ENCODE results near the gene SEMA6A.
"Not testable (repeated sequence)": the region's sequence is repeated elsewhere in the genome, so short reads cannot be mapped to it uniquely, and the experiment has no call there.

Gene SEMA6A

DNA sequence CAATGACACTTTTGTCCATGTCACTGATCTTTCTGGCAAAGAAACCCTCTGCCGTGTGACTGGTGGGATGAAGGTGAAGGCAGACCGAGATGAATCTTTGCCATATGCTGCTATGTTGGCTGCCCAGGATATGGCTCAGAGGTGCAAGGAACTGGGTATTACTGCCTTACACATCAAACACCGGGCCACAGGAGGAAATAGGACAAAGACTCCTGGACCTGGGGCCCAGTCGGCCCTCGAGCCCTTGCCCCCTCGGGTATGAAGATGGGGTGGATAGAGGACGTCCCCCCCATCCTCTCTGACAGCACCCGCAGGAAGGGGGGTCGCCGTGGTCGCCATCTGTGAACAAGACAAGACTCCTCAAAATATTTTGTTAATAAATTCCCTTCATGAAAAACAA, 12.0 kb downstream of the SEMA6A start:
- DNase-seq (ENCODE audit: insufficient read length) (no peak), FAIRE-seq (no peak)
- TF ChIP-seq TAF1 (IDR thresholded peaks at IDR 0.05; ENCODE audit: borderline replicate concordance, low read depth, low read length) (no peak), POLR2A (IDR thresholded peaks at IDR 0.05; ENCODE audit: low read depth, low read length) (no peak), POLR2AphosphoS5 (IDR thresholded peaks at IDR 0.05; ENCODE audit: low read depth, low read length) (no peak)

DNA sequence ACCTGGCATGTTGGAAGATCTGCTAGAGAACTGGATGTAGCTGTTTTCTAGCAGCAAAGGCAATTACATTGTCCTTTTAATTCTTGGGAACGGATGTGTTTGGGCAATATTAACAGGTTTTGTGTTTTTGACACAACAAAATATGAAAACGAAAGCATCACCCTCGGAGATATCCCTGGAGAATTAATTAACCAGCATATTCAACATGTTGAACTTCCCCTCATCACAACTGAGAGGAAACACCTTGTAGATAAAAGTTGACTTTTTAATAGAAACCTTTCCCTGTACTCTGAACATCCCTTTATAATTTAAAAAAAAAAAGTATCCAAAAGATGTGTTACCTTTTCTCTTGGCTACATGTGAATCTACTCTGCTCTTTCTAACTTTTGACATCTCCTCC, 13.0 kb downstream of the SEMA6A start:
- no peak for DNase-seq (ENCODE audit: insufficient read length)
- no peak for TF ChIP-seq TAF1 (IDR thresholded peaks at IDR 0.05; ENCODE audit: borderline replicate concordance, low read depth, low read length)
- no peak for TF ChIP-seq POLR2AphosphoS5 (IDR thresholded peaks at IDR 0.05; ENCODE audit: low read depth, low read length)
- no peak for TF ChIP-seq POLR2A (IDR thresholded peaks at IDR 0.05; ENCODE audit: low read depth, low read length)
- no peak for FAIRE-seq

DNA sequence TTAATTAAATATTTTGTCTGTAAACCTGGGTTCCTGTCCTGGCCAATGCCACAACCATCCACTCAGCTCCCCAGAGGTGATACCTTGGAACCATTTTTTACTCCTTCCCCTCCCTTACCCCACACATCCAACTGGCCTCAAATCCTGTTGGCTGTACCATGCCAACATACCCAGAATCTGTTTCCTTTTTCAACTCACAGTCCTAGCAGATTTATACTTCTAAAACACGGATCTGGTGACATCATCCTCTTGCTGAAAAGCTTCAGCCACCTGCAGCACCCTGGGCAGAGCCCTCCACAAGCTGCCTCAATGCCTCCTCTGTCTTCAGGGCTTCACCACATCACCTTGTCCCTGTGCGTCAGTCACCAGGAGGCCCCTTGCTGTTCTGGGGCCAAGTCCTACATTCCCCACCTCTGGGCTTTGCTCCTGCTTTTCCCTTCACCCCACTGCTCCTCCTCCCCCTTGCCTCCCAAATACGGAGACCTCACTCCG, 14.9 kb downstream of the SEMA6A start:
- TF ChIP-seq TAF1 (IDR thresholded peaks at IDR 0.05; ENCODE audit: borderline replicate concordance, low read depth, low read length) (no peak), POLR2AphosphoS5 (IDR thresholded peaks at IDR 0.05; ENCODE audit: low read depth, low read length) (no peak), POLR2A (IDR thresholded peaks at IDR 0.05; ENCODE audit: low read depth, low read length) (no peak)
- DNase-seq (ENCODE audit: insufficient read length): no peak
- FAIRE-seq: no peak

DNA sequence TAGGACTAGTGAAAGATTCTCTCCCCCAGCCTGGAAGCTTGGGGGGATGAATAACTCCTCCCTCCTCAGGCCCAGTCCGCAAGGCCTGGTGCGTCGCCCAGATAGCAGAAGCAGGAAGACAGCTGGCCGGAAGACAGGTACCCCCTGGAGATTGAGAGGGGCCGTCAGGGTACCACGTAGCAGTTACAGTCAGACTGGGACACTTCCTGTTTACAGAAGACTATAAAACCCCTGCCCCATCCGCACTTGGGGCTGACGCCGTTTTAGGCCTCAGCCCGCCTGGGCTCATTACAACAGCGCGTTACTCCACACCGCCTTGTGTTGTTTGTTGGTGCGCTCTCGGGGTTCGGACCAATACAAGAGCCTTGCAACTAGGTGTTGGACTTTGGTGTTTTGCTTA, 15.4 kb downstream of the SEMA6A start:
- TF ChIP-seq POLR2A (IDR thresholded peaks at IDR 0.05; ENCODE audit: low read depth, low read length) (no peak), POLR2AphosphoS5 (IDR thresholded peaks at IDR 0.05; ENCODE audit: low read depth, low read length) (no peak), TAF1 (IDR thresholded peaks at IDR 0.05; ENCODE audit: borderline replicate concordance, low read depth, low read length) (no peak)
- DNase-seq (ENCODE audit: insufficient read length) (no peak), FAIRE-seq (no peak)

DNA sequence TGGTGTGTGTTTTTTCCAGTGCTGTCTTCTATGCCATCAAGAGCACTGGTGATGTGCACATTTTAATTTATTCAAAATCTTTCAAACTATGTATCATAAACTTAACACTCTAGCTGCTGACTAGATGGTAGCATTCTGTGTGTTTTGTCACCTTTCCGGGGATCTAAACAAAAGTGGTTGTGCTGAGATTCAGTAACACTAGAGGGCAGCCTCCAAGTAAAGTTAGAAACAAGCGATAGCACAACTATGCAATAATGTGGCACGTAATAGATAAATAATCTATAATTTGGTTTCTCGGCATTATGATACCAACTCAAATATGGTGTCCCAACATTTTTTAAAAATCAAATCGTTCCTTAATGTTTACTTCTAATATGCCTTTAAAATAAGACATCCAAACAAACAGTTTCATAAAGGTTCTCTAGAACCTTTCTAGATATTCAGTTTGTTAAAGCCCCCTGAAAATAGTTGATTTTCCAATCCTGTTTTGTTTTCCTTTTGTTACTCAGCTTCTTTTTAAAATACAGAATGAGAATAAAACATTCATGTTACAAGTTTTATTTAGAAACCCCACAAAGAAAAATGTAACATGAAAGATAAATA, 16.9 kb downstream of the SEMA6A start:
- FAIRE-seq (peak; percentile 67), DNase-seq (ENCODE audit: insufficient read length) (no peak)
- TF ChIP-seq POLR2A (IDR thresholded peaks at IDR 0.05; ENCODE audit: low read depth, low read length): no peak
- no peak for TF ChIP-seq TAF1 (IDR thresholded peaks at IDR 0.05; ENCODE audit: borderline replicate concordance, low read depth, low read length)
- TF ChIP-seq POLR2AphosphoS5 (IDR thresholded peaks at IDR 0.05; ENCODE audit: low read depth, low read length): no peak

DNA sequence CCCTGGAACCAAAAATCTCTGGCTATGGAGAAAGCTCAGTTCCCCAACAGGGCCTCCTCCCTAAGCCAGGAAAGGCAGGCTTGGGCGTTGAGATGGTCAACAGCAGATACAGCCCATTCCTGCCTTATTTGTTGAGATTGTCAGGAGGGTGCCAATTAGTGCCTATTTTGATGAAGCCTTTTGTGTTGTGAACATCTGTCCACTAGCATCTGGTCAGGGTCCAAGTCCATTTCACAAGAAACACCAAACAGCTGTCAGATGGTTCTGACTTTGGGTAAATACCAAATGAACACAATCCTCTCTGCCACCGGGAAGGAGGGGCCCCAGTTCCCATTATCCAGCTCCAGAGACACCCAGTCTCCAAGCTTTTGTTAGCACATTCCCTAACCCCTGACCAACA, 19.9 kb downstream of the SEMA6A start:
- DNase-seq (ENCODE audit: insufficient read length): no peak
- no peak for FAIRE-seq
- TF ChIP-seq POLR2AphosphoS5 (IDR thresholded peaks at IDR 0.05; ENCODE audit: low read depth, low read length) (no peak), TAF1 (IDR thresholded peaks at IDR 0.05; ENCODE audit: borderline replicate concordance, low read depth, low read length) (no peak), POLR2A (IDR thresholded peaks at IDR 0.05; ENCODE audit: low read depth, low read length) (no peak)

DNA sequence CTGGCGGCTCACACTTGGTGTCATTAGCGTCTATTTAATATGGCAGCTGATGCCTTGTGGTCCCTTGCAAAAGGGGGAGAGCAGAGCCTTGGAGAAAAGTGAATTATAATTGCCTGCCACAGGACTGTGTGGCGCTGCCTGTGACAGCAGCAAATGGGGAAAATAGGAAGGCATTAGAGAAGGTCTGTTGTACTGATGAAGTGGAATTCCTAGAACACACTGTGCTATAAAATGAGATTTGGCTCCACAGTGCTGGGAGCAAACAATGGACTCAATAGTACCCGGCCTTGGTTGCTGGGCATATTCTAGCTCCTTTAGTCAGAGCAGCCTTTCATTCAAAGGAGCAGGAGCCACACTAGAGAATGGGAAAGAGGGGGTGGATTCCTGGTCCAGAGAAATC, 21.3 kb downstream of the SEMA6A start:
- no peak for FAIRE-seq
- DNase-seq (ENCODE audit: insufficient read length): no peak

DNA sequence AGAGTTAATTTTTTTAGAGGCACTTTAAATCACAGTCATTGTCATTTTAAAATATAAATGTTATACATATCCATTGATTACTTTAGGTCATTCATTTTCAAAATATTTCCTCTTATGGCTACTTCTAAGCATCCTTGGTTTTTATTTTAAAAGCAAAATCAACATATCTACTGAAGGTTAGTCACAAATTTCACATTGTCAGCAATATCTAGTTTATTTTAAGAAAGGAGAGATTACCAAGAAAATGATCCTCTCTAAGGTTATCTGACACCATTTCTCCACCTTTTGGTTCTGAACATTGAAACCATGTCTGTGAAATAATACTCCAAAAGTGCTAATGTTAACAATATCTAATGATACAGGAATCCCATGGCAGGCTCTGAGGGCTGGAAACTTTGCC, 24.5 kb downstream of the SEMA6A start:
- DNase-seq (ENCODE audit: insufficient read length): no peak
- TF ChIP-seq POLR2A (IDR thresholded peaks at IDR 0.05; ENCODE audit: low read depth, low read length): no peak
- no peak for TF ChIP-seq TAF1 (IDR thresholded peaks at IDR 0.05; ENCODE audit: borderline replicate concordance, low read depth, low read length)
- TF ChIP-seq POLR2AphosphoS5 (IDR thresholded peaks at IDR 0.05; ENCODE audit: low read depth, low read length): no peak

More for the DNA sequence above, 21.3 kb downstream of the SEMA6A start:
- no peak for TF ChIP-seq POLR2A (IDR thresholded peaks at IDR 0.05; ENCODE audit: low read depth, low read length)
- TF ChIP-seq POLR2AphosphoS5 (IDR thresholded peaks at IDR 0.05; ENCODE audit: low read depth, low read length): no peak
- TF ChIP-seq TAF1 (IDR thresholded peaks at IDR 0.05; ENCODE audit: borderline replicate concordance, low read depth, low read length): no peak

DNA sequence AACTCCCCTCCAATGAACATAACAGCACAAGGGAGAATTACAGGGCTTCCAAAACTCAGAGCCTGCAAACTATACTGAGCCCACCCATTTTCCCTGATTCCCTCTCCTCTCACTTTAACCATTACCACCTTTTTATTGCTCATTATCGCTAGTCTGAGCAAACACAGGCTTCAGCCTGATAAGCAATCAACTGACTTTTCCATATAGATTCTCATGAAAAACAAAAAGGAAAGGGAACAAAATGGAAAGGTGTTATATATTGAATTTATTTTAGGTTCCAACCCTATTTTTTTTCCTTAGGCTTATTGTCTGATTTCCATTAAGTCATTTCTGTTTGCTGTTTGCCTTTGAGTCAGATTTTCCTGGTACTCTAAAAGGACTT, 27.9 kb downstream of the SEMA6A start:
- TF ChIP-seq POLR2AphosphoS5 (IDR thresholded peaks at IDR 0.05; ENCODE audit: low read depth, low read length) (no peak), POLR2A (IDR thresholded peaks at IDR 0.05; ENCODE audit: low read depth, low read length) (no peak), TAF1 (IDR thresholded peaks at IDR 0.05; ENCODE audit: borderline replicate concordance, low read depth, low read length) (no peak)
- FAIRE-seq (no peak), DNase-seq (ENCODE audit: insufficient read length) (no peak)

More for the DNA sequence above, 24.5 kb downstream of the SEMA6A start:
- FAIRE-seq: no peak

DNA sequence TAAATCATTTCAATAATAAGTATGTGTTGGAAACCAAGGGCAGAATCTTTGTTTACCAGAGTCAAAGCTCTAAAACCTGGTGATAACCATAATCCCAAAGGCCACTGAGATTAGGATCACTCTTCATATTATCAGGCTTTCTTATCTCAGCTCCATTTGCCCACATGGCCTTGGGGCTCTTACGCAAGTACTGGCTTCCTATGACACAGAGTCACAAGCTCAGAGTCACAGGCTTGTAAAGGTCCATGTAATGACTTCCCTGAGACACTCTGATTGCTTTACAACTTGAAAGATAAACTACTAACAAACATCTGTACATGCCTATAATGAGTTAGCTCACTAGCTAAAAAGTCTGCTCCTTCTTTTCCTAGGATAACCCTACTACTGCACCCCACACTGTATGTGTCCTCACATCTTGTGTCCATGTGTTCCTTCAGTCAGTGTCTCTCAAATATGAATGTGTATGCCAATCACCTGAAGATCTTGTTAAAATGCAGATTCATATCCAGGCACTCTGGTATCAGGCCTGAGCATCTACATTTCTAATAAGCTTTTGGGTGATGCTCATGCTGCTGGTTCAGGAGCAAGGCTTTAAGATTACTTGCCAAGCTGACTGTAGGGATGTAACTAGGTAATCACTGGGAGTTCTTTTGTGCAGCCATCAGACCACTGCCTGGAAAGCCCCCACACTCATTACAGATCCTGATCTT, 28.4 kb downstream of the SEMA6A start:
- FAIRE-seq: no peak
- DNase-seq (ENCODE audit: insufficient read length): no peak
- TF ChIP-seq TAF1 (IDR thresholded peaks at IDR 0.05; ENCODE audit: borderline replicate concordance, low read depth, low read length) (no peak), POLR2A (IDR thresholded peaks at IDR 0.05; ENCODE audit: low read depth, low read length) (no peak), POLR2AphosphoS5 (IDR thresholded peaks at IDR 0.05; ENCODE audit: low read depth, low read length) (no peak)

DNA sequence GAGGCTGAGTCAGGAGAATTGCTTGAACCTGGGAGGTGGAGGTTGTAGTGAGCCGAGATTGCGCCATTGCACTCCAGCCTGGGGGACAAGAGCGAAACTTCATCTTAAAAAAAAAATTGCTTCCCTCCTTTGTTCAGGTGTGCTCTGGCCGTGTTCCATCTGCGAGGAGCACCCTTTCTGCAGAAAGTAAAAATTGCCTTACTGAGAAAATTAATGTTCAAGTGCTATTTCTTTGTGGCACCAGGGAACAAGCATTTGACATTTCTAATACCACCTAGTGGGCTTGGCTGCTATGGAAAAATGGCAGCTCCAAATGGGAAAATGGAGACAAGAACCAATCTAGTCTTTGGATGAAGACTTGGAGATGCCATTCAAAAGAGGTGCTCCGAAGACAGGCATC, 29.2 kb downstream of the SEMA6A start:
- FAIRE-seq; DNase-seq (ENCODE audit: insufficient read length): not testable (repeated sequence)

DNA sequence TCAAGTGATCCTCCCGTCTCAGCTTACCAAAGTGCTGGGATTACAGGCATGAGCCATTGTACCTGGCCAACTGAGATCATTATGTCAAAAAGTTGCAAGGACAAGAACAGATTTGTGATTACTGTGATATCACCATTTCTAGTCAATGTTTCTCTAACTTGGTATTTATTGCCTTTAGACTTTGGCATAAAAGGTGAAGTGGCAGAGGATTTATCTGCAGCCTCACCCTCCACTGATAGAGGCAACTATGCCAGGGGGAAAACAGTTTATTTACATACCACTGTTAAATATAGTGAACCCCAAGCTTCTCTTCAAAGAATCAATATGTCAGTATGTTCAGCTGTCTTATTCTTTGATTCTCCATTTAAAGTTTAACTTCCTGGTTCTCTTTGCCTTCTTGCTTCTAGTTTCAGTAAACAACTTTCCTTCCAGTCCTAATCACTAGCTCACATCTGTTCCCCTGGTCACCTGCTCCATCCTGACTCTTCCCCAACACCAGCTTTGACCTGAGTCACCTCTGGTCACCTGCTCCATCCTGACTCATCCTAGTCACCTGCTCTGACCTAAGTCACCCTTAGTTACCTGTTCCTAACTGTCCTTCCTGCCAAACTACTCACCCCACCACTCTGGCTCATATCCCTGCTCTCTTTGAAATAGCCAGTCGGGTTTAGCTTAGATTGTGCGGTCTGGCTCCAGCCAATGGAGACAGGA, 29.9 kb downstream of the SEMA6A start:
- DNase-seq (ENCODE audit: insufficient read length) (no peak), FAIRE-seq (no peak)
- no peak for TF ChIP-seq POLR2AphosphoS5 (IDR thresholded peaks at IDR 0.05; ENCODE audit: low read depth, low read length)
- no peak for TF ChIP-seq TAF1 (IDR thresholded peaks at IDR 0.05; ENCODE audit: borderline replicate concordance, low read depth, low read length)
- no peak for TF ChIP-seq POLR2A (IDR thresholded peaks at IDR 0.05; ENCODE audit: low read depth, low read length)
